Measurements from ENCODE around the gene EFCAB9. TPM values are rescaled to one million over a fixed set of nuclear protein-coding genes. Genes with fewer than 3 reads are reported as not detected.

Gene EFCAB9
- total and polyA plus RNA-seq, 2 of the 13 experiments (the other 11 are each of a cell fraction or from before 2014, with no cell fraction given) = not detected

DNA sequence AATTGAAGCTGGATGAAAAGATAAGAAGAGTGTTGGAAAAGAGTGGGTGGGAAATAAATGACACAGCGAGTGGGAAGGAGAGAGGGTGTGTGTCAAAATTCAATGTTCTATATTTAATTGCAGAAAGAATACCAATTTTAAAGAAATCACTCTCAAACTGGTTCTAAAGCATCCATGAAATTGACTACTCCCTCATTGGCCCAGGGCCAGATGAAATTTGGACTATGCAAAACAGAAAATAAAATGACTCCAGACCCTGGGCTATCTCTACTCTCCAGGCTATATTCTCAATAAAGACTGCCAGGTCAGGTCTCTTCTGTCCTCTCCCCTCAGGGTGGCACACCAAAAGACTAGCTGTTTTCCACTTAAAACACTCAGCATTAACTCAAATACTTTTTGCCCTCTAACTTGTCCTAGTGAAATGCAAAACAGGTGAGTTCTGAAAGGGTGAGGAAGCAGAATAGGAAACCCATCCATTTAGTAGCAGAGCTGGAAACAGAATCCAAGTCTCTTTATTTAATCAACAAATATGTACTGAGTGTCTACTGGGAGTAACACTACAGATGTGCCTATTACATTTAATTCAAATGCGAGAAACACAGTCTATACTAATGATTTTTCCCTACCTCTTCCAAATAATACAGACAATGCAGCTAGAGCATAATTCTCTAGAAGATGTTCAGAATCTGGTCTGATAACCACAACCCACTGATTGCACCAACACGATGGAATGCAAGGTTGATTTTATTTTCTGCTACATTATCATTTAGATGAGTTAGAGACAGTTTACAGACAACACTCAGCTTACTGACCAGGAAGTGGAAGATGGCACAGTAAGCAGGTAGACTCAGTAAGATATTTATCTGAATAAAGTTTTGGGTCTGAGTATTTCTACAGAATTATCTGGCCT lies 42.1 kb downstream of the EFCAB9 start (continued):
- TF ChIP-seq, protein P1, sequence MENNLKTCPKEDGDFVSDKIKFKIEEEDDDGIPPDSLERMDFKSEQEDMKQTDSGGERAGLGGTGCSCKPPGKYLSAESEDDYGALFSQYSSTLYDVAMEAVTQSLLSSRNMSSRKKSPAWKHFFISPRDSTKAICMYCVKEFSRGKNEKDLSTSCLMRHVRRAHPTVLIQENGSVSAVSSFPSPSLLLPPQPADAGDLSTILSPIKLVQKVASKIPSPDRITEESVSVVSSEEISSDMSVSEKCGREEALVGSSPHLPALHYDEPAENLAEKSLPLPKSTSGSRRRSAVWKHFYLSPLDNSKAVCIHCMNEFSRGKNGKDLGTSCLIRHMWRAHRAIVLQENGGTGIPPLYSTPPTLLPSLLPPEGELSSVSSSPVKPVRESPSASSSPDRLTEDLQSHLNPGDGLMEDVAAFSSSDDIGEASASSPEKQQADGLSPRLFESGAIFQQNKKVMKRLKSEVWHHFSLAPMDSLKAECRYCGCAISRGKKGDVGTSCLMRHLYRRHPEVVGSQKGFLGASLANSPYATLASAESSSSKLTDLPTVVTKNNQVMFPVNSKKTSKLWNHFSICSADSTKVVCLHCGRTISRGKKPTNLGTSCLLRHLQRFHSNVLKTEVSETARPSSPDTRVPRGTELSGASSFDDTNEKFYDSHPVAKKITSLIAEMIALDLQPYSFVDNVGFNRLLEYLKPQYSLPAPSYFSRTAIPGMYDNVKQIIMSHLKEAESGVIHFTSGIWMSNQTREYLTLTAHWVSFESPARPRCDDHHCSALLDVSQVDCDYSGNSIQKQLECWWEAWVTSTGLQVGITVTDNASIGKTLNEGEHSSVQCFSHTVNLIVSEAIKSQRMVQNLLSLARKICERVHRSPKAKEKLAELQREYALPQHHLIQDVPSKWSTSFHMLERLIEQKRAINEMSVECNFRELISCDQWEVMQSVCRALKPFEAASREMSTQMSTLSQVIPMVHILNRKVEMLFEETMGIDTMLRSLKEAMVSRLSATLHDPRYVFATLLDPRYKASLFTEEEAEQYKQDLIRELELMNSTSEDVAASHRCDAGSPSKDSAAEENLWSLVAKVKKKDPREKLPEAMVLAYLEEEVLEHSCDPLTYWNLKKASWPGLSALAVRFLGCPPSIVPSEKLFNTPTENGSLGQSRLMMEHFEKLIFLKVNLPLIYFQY (CRISPR knock-in tag; IDR thresholded peaks at IDR 0.05; ENCODE audit: borderline replicate concordance) = no peak
- TF ChIP-seq KDM1A (CRISPR knock-in tag; IDR thresholded peaks at IDR 0.05) = no peak
- no peak for TF ChIP-seq ZNF546 (CRISPR knock-in tag; conservative IDR thresholded peaks at IDR 0.05)
- no peak for TF ChIP-seq ZC3H13 (CRISPR knock-in tag; IDR thresholded peaks at IDR 0.05)
- no peak for TF ChIP-seq PPARG (CRISPR knock-in tag; conservative IDR thresholded peaks at IDR 0.05)
- TF ChIP-seq FOXO1 (CRISPR knock-in tag; IDR thresholded peaks at IDR 0.05) = no peak
- no peak for TF ChIP-seq SAP130 (CRISPR knock-in tag; IDR thresholded peaks at IDR 0.05; ENCODE audit: low read depth)
- TF ChIP-seq, protein P2, sequence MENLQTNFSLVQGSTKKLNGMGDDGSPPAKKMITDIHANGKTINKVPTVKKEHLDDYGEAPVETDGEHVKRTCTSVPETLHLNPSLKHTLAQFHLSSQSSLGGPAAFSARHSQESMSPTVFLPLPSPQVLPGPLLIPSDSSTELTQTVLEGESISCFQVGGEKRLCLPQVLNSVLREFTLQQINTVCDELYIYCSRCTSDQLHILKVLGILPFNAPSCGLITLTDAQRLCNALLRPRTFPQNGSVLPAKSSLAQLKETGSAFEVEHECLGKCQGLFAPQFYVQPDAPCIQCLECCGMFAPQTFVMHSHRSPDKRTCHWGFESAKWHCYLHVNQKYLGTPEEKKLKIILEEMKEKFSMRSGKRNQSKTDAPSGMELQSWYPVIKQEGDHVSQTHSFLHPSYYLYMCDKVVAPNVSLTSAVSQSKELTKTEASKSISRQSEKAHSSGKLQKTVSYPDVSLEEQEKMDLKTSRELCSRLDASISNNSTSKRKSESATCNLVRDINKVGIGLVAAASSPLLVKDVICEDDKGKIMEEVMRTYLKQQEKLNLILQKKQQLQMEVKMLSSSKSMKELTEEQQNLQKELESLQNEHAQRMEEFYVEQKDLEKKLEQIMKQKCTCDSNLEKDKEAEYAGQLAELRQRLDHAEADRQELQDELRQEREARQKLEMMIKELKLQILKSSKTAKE (CRISPR knock-in tag; IDR thresholded peaks at IDR 0.05; ENCODE audit: borderline replicate concordance) = no peak
- TF ChIP-seq NCOA1 (CRISPR knock-in tag; IDR thresholded peaks at IDR 0.05) = no peak
- no peak for TF ChIP-seq KLF11 (CRISPR knock-in tag; IDR thresholded peaks at IDR 0.05)
- TF ChIP-seq NONO (IDR thresholded peaks at IDR 0.05) = no peak
- no peak for TF ChIP-seq NONO (CRISPR knock-in tag; conservative IDR thresholded peaks at IDR 0.05)
- no peak for TF ChIP-seq CREM (IDR thresholded peaks at IDR 0.05)
- no peak for TF ChIP-seq CREM (CRISPR knock-in tag; IDR thresholded peaks at IDR 0.05)
- no peak for TF ChIP-seq NFRKB (IDR thresholded peaks at IDR 0.05)
- no peak for TF ChIP-seq ZNF563 (CRISPR knock-in tag; IDR thresholded peaks at IDR 0.05)
